ENCODE results near the gene IDUA. TPM values are rescaled to one million over a fixed set of nuclear protein-coding genes. Genes with fewer than 3 reads are reported as not detected.

IDUA gene
- total and polyA plus RNA-seq, 2 donors (not counting 1 experiment from before 2014, with no cell fraction given): 57.0 to 67.4 TPM

- 96% methylated on average over 24 of the region's 32 CpGs for whole genome bisulfite sequencing (ENCODE audit: insufficient coverage)
- Mint-ChIP-seq H3K4me1 (peaks cover 32% of the 10 kb centered on the region), H3K4me3 (no peak overlapping the region), H3K27me3 (no peaks in the 10 kb centered on the region), H3K27ac (peak overlapping the region; percentile 46), H3K9me3 (ENCODE audit: insufficient read depth) (no peaks in the 10 kb centered on the region)
- no peaks in the 10 kb centered on the region for H4K20me1 ChIP-seq (ENCODE audit: control insufficient read depth, insufficient read depth, low read length, poor library complexity, severe bottlenecking)
- no peak overlapping the region for H3K4me3 ChIP-seq (ENCODE audit: control extremely low read depth in 1 of 5, extremely low read depth in 1 of 5, insufficient read depth in 1 of 5, low read depth in 2 of 5, low read length in 4 of 5)
- peaks cover 24 to 41% of the 10 kb centered on the region in 2 donors for H3K4me1 ChIP-seq (ENCODE audit: control insufficient read depth in 2 of 2, insufficient read depth in 2 of 2, low read length in 2 of 2)
- ATAC-seq (ENCODE audit: low read depth) (no peak), DNase-seq (no peak)
- intact Hi-C loops (cut with micrococcal nuclease): no loop called here
- peaks cover 0 to 8% (median 0%) of the 10 kb centered on the region in 4 experiments for H3K27me3 ChIP-seq (replicated peaks in 1 of 4; ENCODE audit: control extremely low read depth in 1 of 4, control insufficient read depth in 3 of 4, insufficient read depth in 4 of 4, low read length in 3 of 4)
- no peak overlapping the region for H2AFZ ChIP-seq (ENCODE audit: insufficient read depth, low read depth, low read length, poor library complexity, severe bottlenecking)
- peaks cover 0 to 2% of the 10 kb centered on the region in 2 experiments for H3K36me3 ChIP-seq (replicated peaks in 1 of 2; ENCODE audit: control extremely low read depth in 1 of 2, control insufficient read depth in 1 of 2, extremely low read depth in 1 of 2, insufficient read depth in 2 of 2, low read length in 1 of 2)
- ChIA-PET POLR2A (interaction anchor here (0.6 kb wide), 1 partner anchor 328 kb away, joined by 3 read pairs; no protein-coding TSS in a partner anchor), CTCF (no interaction called here)
- TF ChIP-seq CTCF (IDR thresholded peaks at IDR 0.05) (no peak), EZH2 (IDR thresholded peaks at IDR 0.05; ENCODE audit: borderline replicate concordance, insufficient read depth, low read depth, low read length, poor library complexity, severe bottlenecking) (no peak)
- H3K79me2 ChIP-seq (ENCODE audit: control insufficient read depth, insufficient read depth, low read length): no peaks in the 10 kb centered on the region
- no peak overlapping the region for H3K9ac ChIP-seq (ENCODE audit: low read length)
- H3K9me3 ChIP-seq (ENCODE audit: control extremely low read depth in 1 of 3, control insufficient read depth in 2 of 3, insufficient read depth in 1 of 3, low read length in 2 of 3): peaks cover 0 to 3% (median 0%) of the 10 kb centered on the region in 3 donors
- no peak overlapping the region for H3K4me2 ChIP-seq (replicated peaks; ENCODE audit: low read depth, low read length, poor library complexity, severe bottlenecking)
- no peak overlapping the region for H3K27ac ChIP-seq (ENCODE audit: low read length in 2 of 2)
These were observed 38.2 kb downstream of the IDUA start for GRCh38 chr4:1024882-1025545.

GRCh38 chr4:1026115-1026514 lies 39.3 kb downstream of the IDUA start:
- H3K36me3 ChIP-seq (replicated peaks in 1 of 2; ENCODE audit: control extremely low read depth in 1 of 2, control insufficient read depth in 1 of 2, extremely low read depth in 1 of 2, insufficient read depth in 2 of 2, low read length in 1 of 2): peaks cover 0 to 2% of the 10 kb centered on the region in 2 experiments
- peak overlapping the region; percentile 55 for H3K4me2 ChIP-seq (replicated peaks; ENCODE audit: low read depth, low read length, poor library complexity, severe bottlenecking)

More at GRCh38 chr4:1026115-1026514, 39.3 kb downstream of the IDUA start:
- H3K9me3 ChIP-seq (ENCODE audit: control extremely low read depth in 1 of 3, control insufficient read depth in 2 of 3, insufficient read depth in 1 of 3, low read length in 2 of 3): peaks cover 0 to 6% (median 0%) of the 10 kb centered on the region in 3 donors
- CTCF ChIA-PET: no interaction called here
- H3K9ac ChIP-seq (ENCODE audit: low read length): no peak overlapping the region
- peak; percentile 84 for DNase-seq
- peak; percentile 78 for ATAC-seq (ENCODE audit: low read depth)
- Mint-ChIP-seq H3K4me1 (peaks cover 30% of the 10 kb centered on the region), H3K4me3 (peak overlapping the region; percentile 64), H3K9me3 (ENCODE audit: insufficient read depth) (no peaks in the 10 kb centered on the region), H3K27me3 (no peaks in the 10 kb centered on the region), H3K27ac (peak overlapping the region; percentile 86)
- intact Hi-C loops (cut with micrococcal nuclease): loop anchor here (1.0 kb wide), 2 partner anchors 15 to 30 kb away; partner anchors contain the start of gene FGFRL1
- H3K27ac ChIP-seq (ENCODE audit: low read length in 2 of 2): peak overlapping the region in 1 of 2 donors; percentile 18
- H4K20me1 ChIP-seq (ENCODE audit: control insufficient read depth, insufficient read depth, low read length, poor library complexity, severe bottlenecking): no peaks in the 10 kb centered on the region
- TF ChIP-seq CTCF (IDR thresholded peaks at IDR 0.05) (no peak), EZH2 (IDR thresholded peaks at IDR 0.05; ENCODE audit: borderline replicate concordance, insufficient read depth, low read depth, low read length, poor library complexity, severe bottlenecking) (no peak)
- H3K79me2 ChIP-seq (ENCODE audit: control insufficient read depth, insufficient read depth, low read length): no peaks in the 10 kb centered on the region
- WGBS (ENCODE audit: insufficient coverage): 38% methylated on average over 15 of the region's 17 CpGs
- H3K27me3 ChIP-seq (replicated peaks in 1 of 4; ENCODE audit: control extremely low read depth in 1 of 4, control insufficient read depth in 3 of 4, insufficient read depth in 4 of 4, low read length in 3 of 4): peaks cover 0 to 14% (median 0%) of the 10 kb centered on the region in 4 experiments
- H2AFZ ChIP-seq (ENCODE audit: insufficient read depth, low read depth, low read length, poor library complexity, severe bottlenecking): peak overlapping the region; percentile 28
- no peak overlapping the region for H3K4me3 ChIP-seq (ENCODE audit: control extremely low read depth in 1 of 5, extremely low read depth in 1 of 5, insufficient read depth in 1 of 5, low read depth in 2 of 5, low read length in 4 of 5)
- POLR2A ChIA-PET: no interaction called here
- peaks cover 23 to 36% of the 10 kb centered on the region in 2 donors for H3K4me1 ChIP-seq (ENCODE audit: control insufficient read depth in 2 of 2, insufficient read depth in 2 of 2, low read length in 2 of 2)

All from B cell (primary cell).